AG20443 (cell line): Measurements from ENCODE around the gene ARSK.

Source experiments
- DNase-seq: peaks from one replicate; pipeline ENCODE4 v3.0.0; 2012; ENCODE audit warnings: low spot score, mixed read lengths

The ARSK gene, protein sequence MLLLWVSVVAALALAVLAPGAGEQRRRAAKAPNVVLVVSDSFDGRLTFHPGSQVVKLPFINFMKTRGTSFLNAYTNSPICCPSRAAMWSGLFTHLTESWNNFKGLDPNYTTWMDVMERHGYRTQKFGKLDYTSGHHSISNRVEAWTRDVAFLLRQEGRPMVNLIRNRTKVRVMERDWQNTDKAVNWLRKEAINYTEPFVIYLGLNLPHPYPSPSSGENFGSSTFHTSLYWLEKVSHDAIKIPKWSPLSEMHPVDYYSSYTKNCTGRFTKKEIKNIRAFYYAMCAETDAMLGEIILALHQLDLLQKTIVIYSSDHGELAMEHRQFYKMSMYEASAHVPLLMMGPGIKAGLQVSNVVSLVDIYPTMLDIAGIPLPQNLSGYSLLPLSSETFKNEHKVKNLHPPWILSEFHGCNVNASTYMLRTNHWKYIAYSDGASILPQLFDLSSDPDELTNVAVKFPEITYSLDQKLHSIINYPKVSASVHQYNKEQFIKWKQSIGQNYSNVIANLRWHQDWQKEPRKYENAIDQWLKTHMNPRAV

DNA sequence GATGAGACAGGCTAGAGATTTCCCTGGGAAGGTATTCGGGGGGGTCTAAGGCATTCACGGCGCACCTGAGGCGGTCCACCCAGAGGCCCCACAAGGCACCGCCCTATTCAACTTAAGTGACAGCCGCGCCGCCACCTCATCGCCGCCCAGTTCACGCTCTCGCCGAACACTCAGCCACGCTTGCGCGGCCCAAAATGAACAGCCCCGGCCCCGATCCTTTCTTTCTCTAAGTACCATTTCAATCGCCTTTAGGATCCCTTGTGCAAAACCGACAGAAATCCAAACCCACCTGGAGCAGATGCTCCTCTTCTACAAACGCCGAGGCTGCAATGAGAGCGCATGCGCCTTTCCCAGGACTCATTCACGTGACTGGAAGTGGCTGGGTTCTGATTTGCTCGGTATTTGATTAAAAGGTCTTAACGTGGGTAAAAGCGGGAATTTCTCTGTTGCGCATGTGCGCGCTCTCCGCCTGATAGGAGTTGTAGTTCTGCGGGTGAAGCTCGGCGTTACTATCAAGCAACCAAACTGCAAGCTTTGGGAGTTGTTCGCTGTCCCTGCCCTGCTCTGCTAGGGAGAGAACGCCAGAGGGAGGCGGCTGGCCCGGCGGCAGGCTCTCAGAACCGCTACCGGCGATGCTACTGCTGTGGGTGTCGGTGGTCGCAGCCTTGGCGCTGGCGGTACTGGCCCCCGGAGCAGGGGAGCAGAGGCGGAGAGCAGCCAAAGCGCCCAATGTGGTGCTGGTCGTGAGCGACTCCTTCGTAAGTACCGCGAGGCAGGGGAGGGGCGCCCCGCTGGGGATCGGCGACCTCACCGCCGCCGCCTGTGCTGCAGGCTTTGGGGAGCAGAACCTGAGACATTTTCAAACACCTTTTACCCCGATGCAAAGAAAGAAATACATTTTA is at the start of gene ARSK, which contains the start of gene SKIC3:
Gene ARSK (plus strand): TSS at position 455 of the 902 bp plus-strand sequence. CDS start 178 bp downstream, at position 633.
Gene SKIC3 (minus strand): TSS at position 331 of the 902 bp plus-strand sequence. CDS start 7,827 bp downstream, outside the sequence.
- DNase-seq, result peak; percentile 96

DNA sequence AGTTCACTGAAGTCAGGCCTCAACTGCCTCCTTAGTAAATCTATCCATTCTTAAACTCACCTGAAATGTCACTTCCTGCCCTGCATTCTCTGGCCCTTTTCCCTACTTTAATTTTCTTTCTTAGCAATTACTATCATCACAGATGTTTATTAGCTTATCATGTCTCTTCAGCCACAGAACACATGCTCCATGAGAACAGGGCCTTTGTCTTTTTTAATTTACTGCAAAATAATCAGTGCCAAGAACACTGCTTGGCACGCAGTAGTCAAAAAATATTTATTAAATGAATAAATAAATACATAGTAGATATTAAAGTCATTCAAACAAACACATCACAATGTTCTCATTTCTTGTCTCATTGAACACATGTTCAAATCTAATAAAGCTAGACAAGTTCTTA is 46.4 kb upstream of the ARSK start:
- no peak for DNase-seq

DNA sequence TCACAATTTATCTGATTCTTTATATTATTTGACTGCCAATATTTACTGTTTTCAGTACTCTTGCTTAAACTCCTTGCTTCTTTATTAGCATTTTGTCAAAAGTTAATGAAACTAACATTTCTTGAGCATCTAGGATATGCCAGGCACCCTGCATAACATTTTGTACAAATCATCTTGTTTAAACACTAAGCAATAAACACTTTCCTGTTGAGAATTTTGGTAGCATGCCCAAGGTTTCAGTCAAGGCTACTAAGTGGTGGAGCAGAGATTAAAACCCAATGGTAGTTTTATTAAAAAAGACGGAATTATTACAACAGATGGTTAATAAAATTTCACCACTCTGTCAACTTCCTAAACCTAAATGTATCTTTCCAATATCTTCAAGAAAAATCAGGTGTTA is 43.3 kb upstream of the ARSK start:
- no peak for DNase-seq

DNA sequence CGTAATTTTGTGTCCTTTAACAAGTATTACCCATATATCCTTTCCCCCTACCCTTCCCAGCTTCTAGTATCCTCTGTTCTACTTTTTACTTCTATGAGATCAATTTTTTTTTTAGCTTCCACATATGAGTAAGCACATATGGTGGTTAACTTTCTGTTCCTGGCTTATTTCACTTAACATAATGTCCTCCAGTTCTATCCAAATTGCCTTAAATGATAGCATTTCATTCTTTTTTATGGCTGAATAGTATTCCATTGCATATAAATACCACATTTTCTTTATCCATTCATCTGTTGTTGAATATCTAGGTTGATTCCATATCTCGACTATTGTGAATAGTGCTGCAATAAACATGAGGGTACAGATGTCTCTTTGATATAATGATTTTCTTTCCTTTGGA is 36.5 kb upstream of the ARSK start:
- DNase-seq, result no peak

DNA sequence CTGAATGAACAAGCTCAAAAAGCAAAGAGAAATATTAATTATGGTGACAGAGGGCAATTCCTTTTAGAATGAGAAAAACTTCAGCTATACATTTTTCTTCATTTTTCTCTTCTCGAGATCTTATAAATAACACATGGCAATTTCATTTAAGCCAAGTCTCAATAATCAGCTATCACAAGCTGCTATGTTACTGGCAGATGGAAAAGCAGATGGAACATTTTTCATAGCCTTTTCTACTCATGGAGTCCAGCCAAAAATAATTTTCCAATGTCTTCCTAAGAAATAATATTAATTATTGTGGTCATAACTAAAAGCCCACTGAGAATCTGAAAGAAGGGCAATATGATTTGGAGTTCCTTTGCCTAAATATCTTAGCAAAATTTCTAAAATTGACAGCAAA is 35.8 kb upstream of the ARSK start:
- no peak for DNase-seq

DNA sequence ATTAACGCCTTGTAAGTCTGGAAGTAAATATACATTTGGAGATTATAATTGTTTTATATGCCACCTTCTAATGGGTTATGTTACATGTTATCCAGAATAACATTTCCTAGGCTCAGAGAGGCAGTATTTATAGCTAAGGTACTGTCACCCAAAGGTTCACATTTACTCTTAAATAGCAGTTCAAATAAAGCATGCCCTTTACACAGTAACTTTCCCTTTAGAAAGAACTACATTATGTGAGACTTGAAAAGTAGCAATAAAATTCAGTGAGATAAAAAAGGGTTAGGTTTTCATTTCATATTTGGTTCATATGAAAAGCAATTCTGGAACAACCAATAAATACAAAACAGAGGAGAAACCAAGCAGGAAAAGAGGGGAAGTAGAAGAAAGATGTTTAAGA is 35.2 kb upstream of the ARSK start:
- no peak for DNase-seq

DNA sequence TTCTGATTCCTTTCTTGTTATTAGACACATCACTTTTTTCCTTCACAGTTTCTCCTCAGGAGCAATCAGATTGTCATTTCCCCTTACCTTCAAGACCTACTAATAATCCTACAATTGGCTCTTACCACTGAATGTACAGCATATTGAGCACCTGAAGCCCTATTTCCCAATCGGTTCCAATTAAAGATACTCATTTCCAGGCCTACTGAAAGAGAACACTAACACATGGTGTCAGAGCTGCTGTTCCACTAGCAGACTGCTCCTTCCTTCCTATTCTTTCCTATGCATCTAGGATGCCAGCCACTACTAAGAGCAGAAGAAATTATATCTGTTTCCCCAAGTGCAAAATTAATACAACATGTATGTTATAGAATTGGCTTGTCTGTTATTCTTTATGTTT is 34.7 kb upstream of the ARSK start:
- DNase-seq, result no peak

DNA sequence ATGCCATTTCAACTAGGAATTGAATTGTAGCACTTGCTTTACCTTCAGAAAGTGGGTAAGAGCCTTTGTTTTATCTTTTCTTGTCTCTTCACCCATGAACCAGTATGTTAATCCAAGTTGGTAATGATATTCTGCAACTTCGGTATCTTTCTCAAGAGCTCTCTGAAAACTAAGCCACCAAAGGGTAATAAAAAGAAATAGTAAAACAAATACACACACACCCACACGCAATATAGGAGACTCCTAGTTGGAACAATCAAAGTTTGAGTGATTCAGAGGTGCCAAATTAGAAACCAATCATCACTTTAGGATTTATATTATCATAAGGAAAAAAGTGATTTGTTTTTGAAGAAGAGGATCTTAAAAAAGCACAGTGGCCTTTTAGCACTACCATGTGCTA is 30.5 kb upstream of the ARSK start:
- no peak for DNase-seq

DNA sequence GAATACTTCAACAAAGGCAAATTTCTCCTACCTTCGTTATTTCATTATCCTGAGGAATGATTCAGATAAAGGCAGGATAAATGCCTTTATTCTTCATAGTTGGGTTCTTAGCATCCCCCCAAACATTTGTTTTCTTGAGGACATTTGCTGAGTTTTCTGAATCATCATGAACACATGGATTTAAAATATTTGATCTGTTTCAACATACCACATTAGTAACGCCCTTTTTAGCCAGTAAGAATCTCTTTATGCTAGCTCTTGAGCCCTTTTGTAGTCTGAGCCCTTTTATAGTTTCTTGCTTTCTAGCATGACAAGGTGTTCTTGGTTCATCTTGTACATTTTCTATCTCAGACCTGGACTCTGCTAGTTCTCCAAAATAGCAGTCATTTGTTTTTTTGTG is 28.0 kb upstream of the ARSK start:
- DNase-seq, result no peak

DNA sequence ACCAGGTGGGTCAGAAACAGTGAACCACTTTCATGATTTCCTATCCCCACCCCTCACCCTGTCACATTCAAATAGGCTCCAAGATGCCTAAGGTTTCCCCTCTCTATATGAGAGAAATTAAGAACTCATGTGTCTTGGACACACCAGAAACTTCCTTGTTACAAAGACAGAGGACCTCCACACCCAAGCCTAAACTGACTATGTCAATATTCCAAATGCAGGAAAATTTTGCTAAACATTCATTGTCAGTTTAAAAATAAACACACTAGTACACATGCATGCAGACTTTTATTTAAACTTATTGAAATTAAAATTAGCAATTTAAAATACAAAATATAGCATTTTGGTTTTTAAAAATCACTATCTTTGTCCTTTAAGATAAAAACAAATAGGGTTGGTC is 26.3 kb upstream of the ARSK start:
- no peak for DNase-seq

DNA sequence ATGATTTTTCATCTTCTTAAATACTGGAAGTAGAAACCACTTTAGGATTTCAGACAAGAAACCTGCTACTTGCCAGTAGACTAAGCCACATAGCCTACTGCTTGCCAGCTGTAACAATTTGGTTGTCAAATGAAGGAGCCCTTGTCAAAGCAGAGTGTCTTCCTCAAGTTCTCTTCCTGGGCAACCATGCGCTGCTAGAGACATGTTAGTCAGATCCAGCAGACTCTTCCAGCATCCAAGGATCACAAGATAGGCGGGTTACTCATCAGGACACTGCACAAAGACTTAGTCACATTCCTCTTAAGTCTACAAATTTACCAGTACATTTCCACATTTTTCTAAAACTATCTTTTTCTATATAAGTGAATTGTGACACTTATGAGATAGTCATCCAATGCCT is 24.5 kb upstream of the ARSK start:
- DNase-seq, result peak; percentile 73

DNA sequence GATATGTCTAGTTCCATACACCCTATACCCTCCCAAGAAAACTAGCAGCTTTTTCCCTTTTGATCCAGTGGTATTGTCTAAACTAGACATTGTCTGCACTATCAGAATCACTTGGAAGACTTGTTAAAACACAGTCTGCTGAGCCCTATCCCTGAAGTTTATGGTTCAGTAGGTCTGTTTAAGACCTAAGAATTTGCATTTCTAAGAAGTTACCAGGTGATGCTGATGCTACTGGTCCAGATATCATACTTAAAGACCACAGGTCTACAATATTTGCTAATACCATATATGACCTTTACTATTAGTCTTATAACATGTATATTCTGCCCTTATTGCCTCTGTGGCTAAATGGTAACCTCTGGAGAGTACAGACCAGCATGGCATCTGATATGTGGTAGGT is 23.4 kb upstream of the ARSK start:
- DNase-seq, result no peak

DNA sequence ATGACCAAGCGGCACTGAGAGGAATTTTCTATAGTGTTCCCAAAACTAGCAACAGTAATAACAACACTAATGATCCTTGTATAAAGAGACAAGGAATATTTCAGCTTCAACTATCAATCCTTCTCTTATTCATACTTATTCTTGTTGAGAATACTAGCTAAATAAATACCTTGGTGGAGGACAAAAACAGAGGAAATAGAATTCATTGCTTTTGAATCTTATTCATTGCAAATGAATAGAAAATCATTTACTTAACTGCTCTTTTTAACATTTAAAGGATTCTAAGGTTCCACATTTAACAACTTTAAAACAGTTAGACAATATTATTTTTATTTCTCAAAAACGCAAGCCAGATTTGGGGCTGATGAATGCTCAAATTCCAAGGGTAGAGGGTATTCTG is 22.5 kb upstream of the ARSK start:
- DNase-seq, result no peak

DNA sequence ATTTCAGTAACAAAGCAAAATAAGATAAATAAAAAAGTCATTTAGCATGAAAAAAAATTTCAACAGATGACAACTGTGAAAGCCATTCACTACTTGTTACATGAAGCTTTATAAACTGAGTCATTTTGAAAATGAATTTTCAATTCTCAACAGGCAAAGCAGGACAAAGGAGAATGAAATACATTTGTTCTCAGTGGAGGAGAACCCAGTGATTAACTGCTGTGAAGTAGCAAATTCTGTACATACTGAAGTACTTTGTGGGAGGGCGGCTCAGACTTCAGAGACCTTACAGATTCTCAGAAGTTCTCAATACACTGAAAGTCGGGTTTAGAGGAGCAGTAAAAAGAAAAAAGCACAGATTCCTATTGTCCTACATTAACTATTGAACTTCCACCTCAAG is 21.8 kb upstream of the ARSK start:
- no peak for DNase-seq

DNA sequence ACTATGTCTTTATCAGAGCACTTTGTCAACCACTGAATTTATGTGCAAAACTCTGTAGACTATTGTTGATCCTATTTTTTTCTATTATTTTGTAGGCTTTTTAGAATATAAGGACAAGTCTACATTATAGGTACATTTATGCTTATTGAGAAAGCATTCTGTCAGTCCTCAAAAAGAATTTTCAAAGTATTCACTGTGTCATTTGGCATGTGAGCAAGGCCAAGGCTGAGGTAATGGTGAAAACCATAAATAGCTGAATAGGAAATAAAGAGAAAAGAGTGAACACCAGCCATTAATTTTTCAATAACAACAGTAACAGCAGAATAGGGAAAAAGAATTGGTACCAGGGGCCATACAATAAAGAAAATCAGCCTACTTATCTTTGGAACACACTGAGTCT is 21.1 kb upstream of the ARSK start:
- no peak for DNase-seq

DNA sequence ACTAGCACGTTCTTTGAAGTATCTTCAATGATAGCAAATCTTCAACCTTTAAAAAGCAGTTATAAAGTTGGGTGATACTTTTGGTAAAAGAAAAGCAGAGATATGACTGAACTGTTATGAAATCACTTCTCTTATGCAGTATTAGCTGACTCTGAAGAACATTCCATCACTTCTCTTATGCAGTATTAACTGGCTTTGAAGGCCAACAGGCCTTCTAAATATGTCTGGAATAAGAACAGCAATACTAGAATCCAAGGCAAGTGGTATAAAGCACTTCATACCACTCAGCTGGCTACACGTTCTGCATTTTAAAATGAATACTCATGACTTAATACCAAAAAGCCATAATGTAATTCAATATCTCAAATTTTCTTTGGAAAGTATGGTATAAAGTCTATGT is 17.4 kb upstream of the ARSK start:
- DNase-seq, result no peak

DNA sequence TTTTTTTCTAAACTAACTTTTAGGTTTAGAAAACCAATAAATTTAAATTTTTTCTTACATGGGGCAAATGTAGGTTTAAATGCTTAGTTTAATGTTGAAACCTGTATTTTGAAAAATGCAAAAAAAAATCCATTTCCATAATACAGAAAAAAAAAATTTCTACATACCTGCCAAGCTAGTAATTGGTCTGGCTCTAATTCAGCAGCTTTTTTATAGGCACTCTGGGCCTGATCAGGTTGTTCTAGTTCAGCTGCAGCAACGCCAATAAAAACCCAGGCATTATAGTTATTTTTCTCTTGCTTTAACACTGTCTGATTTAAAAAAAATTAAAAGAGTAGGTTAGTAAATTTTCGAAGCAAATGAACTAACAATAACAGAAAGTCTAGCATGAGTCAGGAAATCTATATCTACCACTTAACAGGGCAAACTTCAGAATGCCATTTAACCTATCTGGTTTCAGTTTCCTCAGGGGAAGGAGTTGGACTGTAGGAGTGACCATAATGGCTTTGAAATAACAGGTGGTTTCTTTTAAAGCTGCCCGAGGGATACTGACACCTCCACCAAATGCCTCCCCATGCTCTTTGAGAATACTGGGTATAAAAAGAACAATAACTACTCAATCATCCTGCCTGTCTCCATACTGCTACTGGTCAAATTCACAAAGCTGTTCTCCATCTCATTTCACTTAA is 11.7 kb upstream of the ARSK start:
- no peak for DNase-seq

DNA sequence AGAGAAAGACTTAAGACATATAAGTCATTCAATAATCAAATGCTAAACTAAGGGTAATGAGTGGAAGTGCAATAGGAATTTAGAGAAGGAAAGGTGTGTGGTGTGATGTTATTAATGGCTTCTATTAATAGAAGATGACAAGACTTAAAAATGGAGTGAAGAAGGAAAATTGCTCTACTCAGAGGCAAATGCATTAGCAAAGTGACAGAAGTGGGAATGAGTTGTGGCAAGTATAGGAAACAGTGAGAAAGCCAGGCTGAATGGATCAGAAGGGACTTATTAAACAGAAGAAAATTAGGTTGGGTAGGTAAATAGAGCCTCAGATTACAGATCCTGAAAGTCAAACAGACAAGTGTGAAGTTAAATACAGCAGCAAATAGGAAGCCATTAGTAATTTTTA is 5.9 kb upstream of the ARSK start:
- DNase-seq, result no peak

DNA sequence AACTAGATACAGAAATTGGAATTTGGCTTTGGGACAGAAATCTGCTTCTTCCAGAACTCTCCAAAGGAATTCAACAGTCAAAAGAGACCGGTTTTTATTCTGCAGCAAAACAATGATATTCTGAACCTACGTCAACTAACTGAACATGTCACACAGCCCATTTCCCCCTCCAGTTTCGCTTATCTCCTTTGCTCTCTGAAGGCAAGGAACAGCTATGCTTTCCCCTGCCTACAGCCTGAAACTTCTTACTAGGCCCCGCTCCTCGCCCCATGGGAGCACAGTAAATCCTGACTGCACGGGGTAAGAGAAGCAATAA is 612 bp upstream of the ARSK start:
- DNase-seq, result no peak

DNA sequence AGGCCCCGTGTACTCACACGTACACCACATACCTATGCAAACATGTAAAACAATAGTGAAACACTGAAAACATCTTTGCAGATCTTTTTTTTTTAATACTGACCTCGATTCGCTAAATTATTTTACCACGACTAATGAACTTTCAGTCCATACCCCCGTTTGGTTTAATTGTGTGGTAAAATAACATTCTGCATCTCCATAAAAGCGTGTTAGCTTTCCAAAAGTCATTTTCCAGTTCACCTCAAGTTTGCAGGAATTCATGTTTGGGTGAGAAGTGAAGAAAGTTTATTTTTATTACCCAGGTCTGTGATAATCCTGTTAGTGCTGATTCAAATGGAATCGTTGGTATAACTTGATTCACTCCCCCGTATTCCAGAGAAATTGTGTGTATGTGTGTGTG is 652 bp downstream of the ARSK start:
- no peak for DNase-seq

DNA sequence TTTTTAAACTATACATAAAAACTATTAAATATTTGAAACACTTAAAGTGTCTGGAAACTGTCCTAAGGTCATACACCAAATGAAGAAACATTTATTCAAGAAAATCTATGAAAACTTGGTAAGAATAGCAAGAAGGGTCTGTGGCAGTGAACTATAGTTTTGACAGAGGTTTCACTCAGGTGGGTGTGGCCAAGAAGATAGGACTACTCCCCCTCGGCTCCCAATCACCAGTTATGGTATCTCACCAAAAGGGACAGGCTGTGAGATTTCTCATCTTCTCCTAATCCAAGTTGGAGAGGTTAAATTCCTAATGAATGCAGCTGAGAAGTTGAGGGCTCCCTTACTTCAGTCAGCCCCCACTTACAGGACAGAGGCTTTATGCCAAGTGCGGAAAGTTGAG is 2.9 kb downstream of the ARSK start:
- DNase-seq, result no peak

DNA sequence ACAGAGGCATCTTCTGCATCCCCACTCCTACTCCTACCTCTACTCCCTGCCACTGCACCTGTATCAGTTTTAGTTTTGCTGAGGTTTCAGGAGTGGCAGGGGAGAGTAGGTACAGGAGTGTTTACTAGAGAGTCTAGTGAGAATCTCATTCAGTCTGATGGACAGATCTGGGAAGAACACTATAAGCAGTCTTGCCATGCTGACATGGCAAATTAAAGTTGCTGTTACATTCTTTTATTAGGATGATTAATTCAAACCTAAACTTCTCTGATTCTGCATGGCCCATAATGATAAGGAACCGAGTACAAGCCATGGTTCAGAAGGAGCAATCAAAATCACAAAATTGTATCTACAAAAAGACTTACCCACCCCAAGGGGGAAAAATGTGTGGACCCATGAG is 7.4 kb downstream of the ARSK start:
- DNase-seq, result no peak

DNA sequence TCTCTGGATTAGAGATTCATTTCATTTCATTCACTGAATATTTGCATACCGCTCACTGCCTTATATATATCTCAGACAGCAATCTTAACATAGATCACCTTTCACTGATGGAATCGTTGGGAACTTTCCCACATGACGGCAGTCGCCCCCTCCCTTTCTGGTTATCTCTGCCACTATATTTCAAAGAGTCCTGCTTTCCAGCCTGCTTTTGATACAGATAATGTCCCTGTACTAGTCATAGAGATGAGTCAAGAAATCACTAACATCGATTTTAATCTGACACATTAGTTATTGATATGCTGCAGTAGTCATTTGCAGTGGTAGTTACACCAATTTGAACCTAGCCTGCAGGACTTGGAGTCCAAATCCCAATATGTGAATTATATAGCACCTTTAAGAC is 8.5 kb downstream of the ARSK start:
- DNase-seq, result no peak
